ENCODE results near the gene AGPS. TPM values are rescaled to one million over a fixed set of nuclear protein-coding genes. Genes with fewer than 3 reads are reported as not detected.
A peak's percentile ranks its signal among the peaks of the same experiment; 100 is the strongest.
"Not testable (repeated sequence)": the region's sequence is repeated elsewhere in the genome, so short reads cannot be mapped to it uniquely, and the experiment has no call there.

AGPS gene
- total RNA-seq, 1 donor from 2014 or later = 60.1 TPM

DNA sequence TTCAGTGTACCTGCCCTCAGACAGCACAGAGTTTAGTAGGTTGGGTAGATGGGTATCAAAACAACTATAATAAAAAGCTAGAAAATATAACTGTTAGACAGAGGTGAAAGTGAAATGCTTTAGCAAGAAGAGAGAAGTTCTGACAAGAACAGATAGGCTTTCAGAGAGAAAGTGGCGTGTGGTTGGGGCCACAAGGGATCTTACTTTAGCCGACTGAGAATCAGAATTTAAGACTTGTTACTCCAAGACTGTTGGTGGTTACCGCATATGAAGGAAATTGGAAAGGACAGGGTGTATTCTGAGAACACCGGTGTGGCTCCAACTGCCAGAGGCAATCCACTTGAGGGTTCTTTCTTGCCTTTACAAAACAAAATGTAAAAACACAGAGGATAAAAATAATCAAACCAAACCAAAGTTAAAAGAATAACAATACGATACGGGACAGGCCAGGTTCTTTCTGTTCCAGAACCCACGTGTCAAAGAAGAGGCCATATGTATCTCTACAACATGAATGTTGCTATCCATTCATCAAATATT lies 44.4 kb upstream of the AGPS start:
- DNase-seq (no peak), ATAC-seq (no peak)
- Histone ChIP-seq H3K36me3 (no peaks in the 10 kb centered on the region), H3K4me1 (peaks cover 15% of the 10 kb centered on the region), H3K4me3 (no peak overlapping the region), H3K27ac (no peak overlapping the region), H3K27me3 (ENCODE audit: low read depth) (no peaks in the 10 kb centered on the region), H3K9me3 (no peaks in the 10 kb centered on the region)
- intact Hi-C loops (cut with DNase I) = no loop called here
- TF ChIP-seq, protein P1, sequence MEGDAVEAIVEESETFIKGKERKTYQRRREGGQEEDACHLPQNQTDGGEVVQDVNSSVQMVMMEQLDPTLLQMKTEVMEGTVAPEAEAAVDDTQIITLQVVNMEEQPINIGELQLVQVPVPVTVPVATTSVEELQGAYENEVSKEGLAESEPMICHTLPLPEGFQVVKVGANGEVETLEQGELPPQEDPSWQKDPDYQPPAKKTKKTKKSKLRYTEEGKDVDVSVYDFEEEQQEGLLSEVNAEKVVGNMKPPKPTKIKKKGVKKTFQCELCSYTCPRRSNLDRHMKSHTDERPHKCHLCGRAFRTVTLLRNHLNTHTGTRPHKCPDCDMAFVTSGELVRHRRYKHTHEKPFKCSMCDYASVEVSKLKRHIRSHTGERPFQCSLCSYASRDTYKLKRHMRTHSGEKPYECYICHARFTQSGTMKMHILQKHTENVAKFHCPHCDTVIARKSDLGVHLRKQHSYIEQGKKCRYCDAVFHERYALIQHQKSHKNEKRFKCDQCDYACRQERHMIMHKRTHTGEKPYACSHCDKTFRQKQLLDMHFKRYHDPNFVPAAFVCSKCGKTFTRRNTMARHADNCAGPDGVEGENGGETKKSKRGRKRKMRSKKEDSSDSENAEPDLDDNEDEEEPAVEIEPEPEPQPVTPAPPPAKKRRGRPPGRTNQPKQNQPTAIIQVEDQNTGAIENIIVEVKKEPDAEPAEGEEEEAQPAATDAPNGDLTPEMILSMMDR (IDR thresholded peaks at IDR 0.05) = no peak

DNA sequence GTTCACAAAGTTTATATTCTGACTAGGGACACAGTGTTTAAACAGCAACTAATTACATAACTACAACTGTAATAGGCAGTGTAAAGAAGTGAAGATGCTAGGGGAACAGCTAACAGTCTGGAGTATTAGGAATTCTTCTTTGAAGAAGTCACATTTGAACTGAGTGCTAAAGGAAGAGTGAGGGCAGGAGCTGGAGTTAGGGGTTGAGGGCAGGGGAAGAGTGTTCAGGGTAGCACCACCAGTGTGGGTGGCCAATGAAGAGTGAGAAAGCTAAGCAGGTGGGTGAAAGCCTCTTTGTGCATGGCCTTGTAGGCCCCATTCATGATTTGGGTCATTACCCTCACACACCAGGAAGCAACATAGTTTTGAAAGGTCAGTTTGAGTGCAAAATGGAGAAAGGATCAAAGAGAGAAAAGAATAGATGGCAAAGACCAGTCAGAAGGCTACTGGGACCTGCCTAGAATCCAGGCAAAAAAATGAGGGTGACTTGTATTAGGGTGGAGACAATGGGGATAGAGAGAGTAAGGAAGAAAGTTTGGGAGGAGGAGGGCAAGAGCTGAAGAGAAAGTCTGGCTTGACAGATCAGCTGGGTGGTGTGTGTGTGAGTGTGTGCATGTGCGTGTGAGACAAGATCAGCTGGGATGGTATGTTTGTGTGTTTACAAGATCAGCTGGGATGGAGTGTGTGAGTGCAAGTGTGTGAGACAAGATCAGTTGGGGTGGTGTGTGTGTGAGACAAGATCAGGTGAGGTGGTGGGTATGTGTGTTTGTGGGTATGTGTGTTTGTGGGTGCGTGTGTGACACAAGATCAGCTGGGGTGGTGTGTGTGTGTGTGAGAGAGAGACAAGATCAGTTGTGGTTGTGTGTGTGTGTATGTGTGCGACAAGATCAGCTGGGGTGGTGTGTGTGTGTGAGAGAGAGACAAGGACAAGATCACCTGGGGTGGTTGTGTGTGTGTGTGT lies 43.6 kb upstream of the AGPS start:
- Histone ChIP-seq H3K4me3 (no peak overlapping the region), H3K36me3 (no peaks in the 10 kb centered on the region), H3K9me3 (no peaks in the 10 kb centered on the region), H3K27ac (no peak overlapping the region), H3K27me3 (ENCODE audit: low read depth) (no peaks in the 10 kb centered on the region), H3K4me1 (peaks cover 18% of the 10 kb centered on the region)
- DNase-seq (no peak), ATAC-seq (no peak)
- TF ChIP-seq, protein P1 (IDR thresholded peaks at IDR 0.05) = no peak
- intact Hi-C loops (cut with DNase I) = no loop called here

GRCh38 chr2:177350624-177351023 lies 41.9 kb upstream of the AGPS start:
- H3K9me3 ChIP-seq; intact Hi-C loops (cut with DNase I); H3K36me3 ChIP-seq; H3K27me3 ChIP-seq (ENCODE audit: low read depth); H3K27ac ChIP-seq; DNase-seq; H3K4me3 ChIP-seq; ATAC-seq: not testable (repeated sequence)
- peaks cover 18% of the 10 kb centered on the region for H3K4me1 ChIP-seq

GRCh38 chr2:177351121-177351520 lies 41.5 kb upstream of the AGPS start:
- H3K4me1 ChIP-seq = peaks cover 18% of the 10 kb centered on the region
- H3K27me3 ChIP-seq (ENCODE audit: low read depth); H3K36me3 ChIP-seq; ATAC-seq; H3K4me3 ChIP-seq; H3K9me3 ChIP-seq; intact Hi-C loops (cut with DNase I); H3K27ac ChIP-seq; DNase-seq: not testable (repeated sequence)

- TF ChIP-seq, protein P1 (IDR thresholded peaks at IDR 0.05) = no peak
- no peak for DNase-seq
- Histone ChIP-seq H3K27me3 (ENCODE audit: low read depth) (no peaks in the 10 kb centered on the region), H3K4me1 (peaks cover 18% of the 10 kb centered on the region), H3K36me3 (no peaks in the 10 kb centered on the region), H3K9me3 (no peaks in the 10 kb centered on the region), H3K4me3 (no peak overlapping the region), H3K27ac (peak overlapping the region; percentile 39)
- ATAC-seq = peak; percentile 57 to 70
- intact Hi-C loops (cut with DNase I) = no loop called here
These were observed 40.0 kb upstream of the AGPS start for GRCh38 chr2:177352441-177353186.

DNA sequence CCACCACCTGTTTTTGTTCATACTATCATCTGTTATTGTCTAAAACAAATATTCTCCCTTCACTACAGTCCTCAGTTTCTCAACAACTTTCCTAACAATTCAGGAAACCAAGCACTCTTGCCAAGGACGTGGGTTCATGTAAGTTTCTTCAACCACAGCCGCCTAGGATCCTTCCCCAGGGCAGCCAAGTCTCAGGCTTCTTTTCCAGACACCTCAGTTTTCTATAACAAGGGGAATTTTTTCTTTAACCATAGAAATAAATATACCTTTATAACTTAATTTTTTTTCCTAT lies 39.4 kb upstream of the AGPS start:
- Histone ChIP-seq H3K9me3 (no peaks in the 10 kb centered on the region), H3K4me1 (peaks cover 18% of the 10 kb centered on the region), H3K27ac (peak overlapping the region; percentile 39), H3K36me3 (no peaks in the 10 kb centered on the region), H3K27me3 (ENCODE audit: low read depth) (no peaks in the 10 kb centered on the region), H3K4me3 (no peak overlapping the region)
- TF ChIP-seq, protein P1 (IDR thresholded peaks at IDR 0.05) = no peak
- peak; percentile 60 to 62 for ATAC-seq
- DNase-seq = no peak
- intact Hi-C loops (cut with DNase I) = no loop called here

GRCh38 chr2:177354541-177354940 lies 38.0 kb upstream of the AGPS start:
- DNase-seq; ATAC-seq; intact Hi-C loops (cut with DNase I): not testable (repeated sequence)

More at GRCh38 chr2:177354541-177354940, 38.0 kb upstream of the AGPS start:
- not testable (repeated sequence) for H3K4me3 ChIP-seq; H3K36me3 ChIP-seq; H3K27ac ChIP-seq; H3K27me3 ChIP-seq (ENCODE audit: low read depth); H3K9me3 ChIP-seq
- peaks cover 18% of the 10 kb centered on the region for H3K4me1 ChIP-seq
